ENCODE data around the gene NUDT14.

The NUDT14 gene

GRCh38 chr14:105149146-105149781 is 31.8 kb downstream of the NUDT14 start:
- in situ Hi-C loops (cut with HindIII; ENCODE audit: low sequenced_read_pairs) = no loop called here

- in situ Hi-C loops (cut with HindIII; ENCODE audit: low sequenced_read_pairs) = no loop called here
Measured at GRCh38 chr14:105148604-105149145, 32.4 kb downstream of the NUDT14 start.

GRCh38 chr14:105147671-105148603 is 33.2 kb downstream of the NUDT14 start:
- in situ Hi-C loops (cut with HindIII; ENCODE audit: low sequenced_read_pairs) = no loop called here

GRCh38 chr14:105146976-105147635 is 34.0 kb downstream of the NUDT14 start:
- in situ Hi-C loops (cut with HindIII; ENCODE audit: low sequenced_read_pairs) = no loop called here

GRCh38 chr14:105146181-105146975 is 34.7 kb downstream of the NUDT14 start:
- in situ Hi-C loops (cut with HindIII; ENCODE audit: low sequenced_read_pairs) = no loop called here

- in situ Hi-C loops (cut with HindIII; ENCODE audit: low sequenced_read_pairs) = no loop called here
Measured at GRCh38 chr14:105145381-105146180, 35.5 kb downstream of the NUDT14 start.

GRCh38 chr14:105144666-105145380 is 36.3 kb downstream of the NUDT14 start:
- in situ Hi-C loops (cut with HindIII; ENCODE audit: low sequenced_read_pairs) = no loop called here

GRCh38 chr14:105144026-105144665 is 37.0 kb downstream of the NUDT14 start:
- in situ Hi-C loops (cut with HindIII; ENCODE audit: low sequenced_read_pairs) = no loop called here

- in situ Hi-C loops (cut with HindIII; ENCODE audit: low sequenced_read_pairs) = no loop called here
Measured at GRCh38 chr14:105143451-105144025, 37.6 kb downstream of the NUDT14 start.

- in situ Hi-C loops (cut with HindIII; ENCODE audit: low sequenced_read_pairs) = no loop called here
Measured at GRCh38 chr14:105142651-105143450, 38.3 kb downstream of the NUDT14 start.

- in situ Hi-C loops (cut with HindIII; ENCODE audit: low sequenced_read_pairs) = no loop called here
Measured at GRCh38 chr14:105141486-105142281, 39.4 kb downstream of the NUDT14 start.

GRCh38 chr14:105141026-105141425 is 40.1 kb downstream of the NUDT14 start:
- in situ Hi-C loops (cut with HindIII; ENCODE audit: low sequenced_read_pairs) = no loop called here

GRCh38 chr14:105140581-105140980 is 40.5 kb downstream of the NUDT14 start:
- in situ Hi-C loops (cut with HindIII; ENCODE audit: low sequenced_read_pairs) = no loop called here

- in situ Hi-C loops (cut with HindIII; ENCODE audit: low sequenced_read_pairs) = no loop called here
Measured at GRCh38 chr14:105139831-105140239, 41.3 kb downstream of the NUDT14 start.

GRCh38 chr14:105139212-105139825 is 41.8 kb downstream of the NUDT14 start:
- in situ Hi-C loops (cut with HindIII; ENCODE audit: low sequenced_read_pairs) = no loop called here

- in situ Hi-C loops (cut with HindIII; ENCODE audit: low sequenced_read_pairs) = no loop called here
Measured at GRCh38 chr14:105138551-105139111, 42.5 kb downstream of the NUDT14 start.

Data from endothelial cell of hepatic sinusoid (primary cell).